OCI-LY1 (cell line): ENCODE measurements around the gene DENND1A.

Experiments
- H2AFZ ChIP-seq: fragments of 200-600 bp; sonication (generic), shearing (Covaris generic); 2 replicates; pipeline ENCODE4 v1.6.0; 2014; ENCODE audit warnings: antibody characterized with exemption, mild to moderate bottlenecking, low read length
- H3F3A ChIP-seq: fragments of 200-600 bp; sonication (generic), shearing (Covaris generic); 2 replicates; pipeline ENCODE4 v1.6.0; 2014; ENCODE audit warnings: mild to moderate bottlenecking, antibody characterized with exemption, low read length, moderate library complexity; ENCODE audit not compliant: insufficient read depth
- H3K27ac ChIP-seq: fragments of 200-600 bp; sonication (generic); 2 replicates; pipeline ENCODE4 v1.5.1; 2014; ENCODE audit warnings: low read length, mixed run types, mild to moderate bottlenecking, low read depth; ENCODE audit not compliant: poor library complexity, severe bottlenecking
- H3K27me3 ChIP-seq: fragments of 200-600 bp; sonication (generic); 2 replicates; pipeline ENCODE4 v1.6.0; 2014; ENCODE audit warnings: antibody characterized with exemption, mild to moderate bottlenecking, low read length, moderate library complexity; ENCODE audit not compliant: insufficient read depth
- H3K36me3 ChIP-seq: fragments of 200-600 bp; sonication (generic); 2 replicates; pipeline ENCODE4 v1.6.1; 2014; ENCODE audit warnings: mild to moderate bottlenecking, antibody characterized with exemption, low read length, moderate library complexity, mixed read lengths; ENCODE audit not compliant: insufficient read depth
- H3K4me1 ChIP-seq: fragments of 200-600 bp; sonication (generic); 2 replicates; pipeline ENCODE4 v1.5.1; 2014; ENCODE audit warnings: mild to moderate bottlenecking, low read length, moderate library complexity; ENCODE audit not compliant: insufficient read depth, severe bottlenecking
- H3K4me2 ChIP-seq: fragments of 200-600 bp; sonication (generic), shearing (Covaris generic); 2 replicates; pipeline ENCODE4 v1.6.1; 2014; ENCODE audit warnings: low read length
- H3K4me3 ChIP-seq: fragments of 200-600 bp; sonication (generic); 2 replicates; pipeline ENCODE4 v1.5.1; 2014; ENCODE audit warnings: low read length, low read depth, mild to moderate bottlenecking, mixed read lengths; ENCODE audit not compliant: poor library complexity, severe bottlenecking
- H3K79me2 ChIP-seq: fragments of 200-600 bp; shearing (Covaris generic); 2 replicates; pipeline ENCODE4 v1.6.1; 2016; ENCODE audit warnings: mixed run types, low read length, mixed read lengths; ENCODE audit not compliant: insufficient read depth
- H3K9ac ChIP-seq: fragments of 200-600 bp; sonication (generic), shearing (Covaris generic); 2 replicates; pipeline ENCODE4 v1.6.1; 2014; ENCODE audit warnings: mild to moderate bottlenecking, low read length, mixed read lengths
- H3K9me2 ChIP-seq: fragments of 200-600 bp; sonication (generic), shearing (Covaris generic); 2 replicates; pipeline ENCODE4 v1.6.1; 2014; ENCODE audit warnings: low read depth, mild to moderate bottlenecking, low read length, mixed read lengths
- H3K9me3 ChIP-seq: fragments of 200-600 bp; shearing (Covaris generic); 2 replicates; pipeline ENCODE4 v1.6.1; 2014; ENCODE audit warnings: low read length, mixed read lengths
- H4K20me1 ChIP-seq: fragments of 200-600 bp; sonication (generic), shearing (Covaris generic); 2 replicates; pipeline ENCODE4 v1.6.0; 2016; ENCODE audit warnings: mild to moderate bottlenecking, low read length; ENCODE audit not compliant: insufficient read depth
- CTCF ChIP-seq: fragments of 200-600 bp; sonication (generic), shearing (Covaris generic); IDR thresholded peaks from 2 replicates; pipeline ENCODE4 v1.5.1; 2017; ENCODE audit warnings: mild to moderate bottlenecking, antibody characterized with exemption, low read length, moderate library complexity, mixed read lengths
- EZH2 ChIP-seq: fragments of 200-600 bp; sonication (generic), shearing (Covaris generic); IDR thresholded peaks from 2 replicates; pipeline ENCODE4 v1.8.0; 2017; ENCODE audit warnings: borderline replicate concordance, mixed run types, mild to moderate bottlenecking, antibody characterized with exemption, low read length, moderate library complexity, mixed read lengths

Gene DENND1A

GRCh38 chr9:123812984-123813383 lies 116.9 kb downstream of the DENND1A start:
- H3K36me3 ChIP-seq = no peaks in the 10 kb centered on the region

GRCh38 chr9:123807251-123807650 lies 122.7 kb downstream of the DENND1A start:
- Histone ChIP-seq H3K27ac (no peak overlapping the region), H3K4me1 (no peaks in the 10 kb centered on the region), H3K9me3 (no peaks in the 10 kb centered on the region), H3K27me3 (no peaks in the 10 kb centered on the region), H3K79me2 (no peaks in the 10 kb centered on the region), H3K4me2 (no peak overlapping the region), H4K20me1 (no peaks in the 10 kb centered on the region), H3K4me3 (no peak overlapping the region), H3F3A (no peaks in the 10 kb centered on the region), H3K36me3 (no peaks in the 10 kb centered on the region), H2AFZ (no peak overlapping the region), H3K9me2 (no peaks in the 10 kb centered on the region), H3K9ac (no peak overlapping the region)
- TF ChIP-seq EZH2 = no peak
- TF ChIP-seq CTCF = no peak

More at GRCh38 chr9:123812984-123813383, 116.9 kb downstream of the DENND1A start:
- Histone ChIP-seq H3F3A (no peaks in the 10 kb centered on the region), H3K4me3 (no peak overlapping the region), H3K4me2 (no peak overlapping the region), H3K27me3 (no peaks in the 10 kb centered on the region), H3K9me2 (no peaks in the 10 kb centered on the region), H3K27ac (no peak overlapping the region), H4K20me1 (no peaks in the 10 kb centered on the region), H2AFZ (no peak overlapping the region), H3K79me2 (no peaks in the 10 kb centered on the region), H3K4me1 (no peaks in the 10 kb centered on the region), H3K9me3 (no peaks in the 10 kb centered on the region), H3K9ac (no peak overlapping the region)
- no peak for TF ChIP-seq CTCF
- TF ChIP-seq EZH2 = no peak

GRCh38 chr9:123806829-123807228 lies 123.1 kb downstream of the DENND1A start:
- Histone ChIP-seq H3K79me2 (no peaks in the 10 kb centered on the region), H3K27me3 (no peaks in the 10 kb centered on the region), H3K27ac (no peak overlapping the region), H3K36me3 (no peaks in the 10 kb centered on the region), H2AFZ (no peak overlapping the region), H4K20me1 (no peaks in the 10 kb centered on the region), H3F3A (no peaks in the 10 kb centered on the region), H3K4me3 (no peak overlapping the region), H3K9me3 (no peaks in the 10 kb centered on the region), H3K9me2 (no peaks in the 10 kb centered on the region), H3K9ac (no peak overlapping the region), H3K4me2 (no peak overlapping the region), H3K4me1 (no peaks in the 10 kb centered on the region)
- TF ChIP-seq CTCF = no peak
- no peak for TF ChIP-seq EZH2
